Gastroesophageal sphincter (tissue), 3 donors: ENCODE results near the gene PLA2G2A.

Experiments
- CTCF ChIP-seq, 4 experiments: fragments of 200-600 bp in 2 of 4; fragments of 450-650 bp in 2 of 4; sonication (generic) in 1 of 4; IDR thresholded peaks; one replicate each; pipeline ENCODE4 v1.5.1; 2017 to 2019; ENCODE audit warnings: antibody characterized with exemption in 4 of 4, mild to moderate bottlenecking in 2 of 4, moderate library complexity in 2 of 4
- POLR2A ChIP-seq, 2 donors: fragments of 450-650 bp; IDR thresholded peaks; one replicate each; pipeline ENCODE4 v1.6.1; 2017; ENCODE audit warnings: antibody characterized with exemption in 2 of 2, mild to moderate bottlenecking in 2 of 2, moderate library complexity in 1 of 2

DNA sequence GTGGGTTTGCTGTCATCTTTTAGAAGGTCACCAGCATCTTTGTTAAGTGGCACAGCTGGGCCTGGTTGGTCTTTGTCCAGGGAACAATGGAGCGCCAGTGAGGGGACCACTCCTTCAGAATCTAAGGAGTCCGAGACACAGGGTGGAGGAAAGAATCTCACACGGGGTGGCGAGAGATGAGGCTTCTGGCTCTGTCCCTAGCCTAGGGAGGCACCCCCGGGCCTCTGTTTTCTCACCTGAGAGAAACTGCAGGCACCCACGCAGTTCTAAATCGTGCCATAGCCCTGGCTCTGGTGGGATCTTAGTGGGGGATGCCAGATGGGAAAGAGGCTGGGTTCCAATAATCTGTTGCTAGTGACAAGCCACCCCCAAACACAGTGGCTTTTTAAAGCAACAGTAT lies 45.1 kb downstream of the PLA2G2A start:
- TF ChIP-seq CTCF (IDR thresholded peaks at IDR 0.05) = no peak
- no peak for TF ChIP-seq POLR2A (IDR thresholded peaks at IDR 0.05)
